HG03025 (cell line): Measurements from ENCODE around the gene DCP1B.

Experiments used
- ATAC-seq: cut with Tn5 transposase; IDR thresholded peaks from one replicate; pipeline ENCODE4 v1.9.1; 2021; ENCODE audit warnings: mild to moderate bottlenecking, moderate library complexity; ENCODE audit not compliant: unreplicated experiment, low FRiP score

DCP1B gene

GRCh38 chr12:2004113-2004929, at the start of gene DCP1B:
Gene DCP1B, minus strand, starts transcription at chr12:2004457. Its CDS starts 26 bp downstream, at chr12:2004431.
- peak; percentile 93 for ATAC-seq

GRCh38 chr12:2053691-2054090, 49.4 kb upstream of the DCP1B start:
- ATAC-seq: no peak

GRCh38 chr12:2052826-2053678, 48.8 kb upstream of the DCP1B start, which contains the start of gene CACNA1C:
Gene CACNA1C, plus strand, starts transcription at chr12:2052987. Its CDS starts 576 bp downstream, at chr12:2053563.
- no peak for ATAC-seq

GRCh38 chr12:2051700-2052621, 47.7 kb upstream of the DCP1B start:
- no peak for ATAC-seq

GRCh38 chr12:2049604-2050540, 45.6 kb upstream of the DCP1B start:
- ATAC-seq: no peak

GRCh38 chr12:2047752-2048151, 43.5 kb upstream of the DCP1B start:
- ATAC-seq: no peak

- no peak for ATAC-seq
Measured at GRCh38 chr12:2046957-2047356, 42.7 kb upstream of the DCP1B start.

GRCh38 chr12:2044165-2044564, 39.9 kb upstream of the DCP1B start:
- ATAC-seq: no peak

- no peak for ATAC-seq
Measured at GRCh38 chr12:2043054-2043453, 38.8 kb upstream of the DCP1B start.

GRCh38 chr12:2039034-2039433, 34.8 kb upstream of the DCP1B start:
- ATAC-seq: no peak

GRCh38 chr12:2035431-2036055, 31.3 kb upstream of the DCP1B start:
- ATAC-seq: no peak

- no peak for ATAC-seq
Measured at GRCh38 chr12:2034633-2035430, 30.6 kb upstream of the DCP1B start.

- ATAC-seq: no peak
Measured at GRCh38 chr12:2032506-2032905, 28.2 kb upstream of the DCP1B start.

- no peak for ATAC-seq
Measured at GRCh38 chr12:2029851-2030250, 25.6 kb upstream of the DCP1B start.

- ATAC-seq: no peak
Measured at GRCh38 chr12:2027351-2027750, 23.1 kb upstream of the DCP1B start.

GRCh38 chr12:2023365-2023764, 19.1 kb upstream of the DCP1B start:
- no peak for ATAC-seq

GRCh38 chr12:2020511-2020910, 16.3 kb upstream of the DCP1B start:
- ATAC-seq: no peak

GRCh38 chr12:2019126-2019525, 14.9 kb upstream of the DCP1B start:
- ATAC-seq: no peak
